Occipital lobe (tissue), 3 donors: Measurements from ENCODE around the gene ISG15. TPM values are rescaled to one million over a fixed set of nuclear protein-coding genes. Genes with fewer than 3 reads are reported as not detected.

Experiments used
- DNase-seq: peaks from one replicate; lab custom pipeline; 2025; lab: John Stamatoyannopoulos, UW
- small RNA-seq: library from RNA; depleted of rRNA; stranded (forward); fragments of <200 nt; gene quantifications from one replicate; pipeline ENCODE3, GENCODE V24; 2014
- total RNA-seq: library from RNA; depleted of rRNA; stranded (reverse); fragments of >200 nt; gene quantifications from one replicate; pipeline ENCODE4 v1.2.3, GENCODE V29; 2014

Gene ISG15
- total RNA-seq, 1 donor from 2014 or later, result 15.0 TPM

DNA sequence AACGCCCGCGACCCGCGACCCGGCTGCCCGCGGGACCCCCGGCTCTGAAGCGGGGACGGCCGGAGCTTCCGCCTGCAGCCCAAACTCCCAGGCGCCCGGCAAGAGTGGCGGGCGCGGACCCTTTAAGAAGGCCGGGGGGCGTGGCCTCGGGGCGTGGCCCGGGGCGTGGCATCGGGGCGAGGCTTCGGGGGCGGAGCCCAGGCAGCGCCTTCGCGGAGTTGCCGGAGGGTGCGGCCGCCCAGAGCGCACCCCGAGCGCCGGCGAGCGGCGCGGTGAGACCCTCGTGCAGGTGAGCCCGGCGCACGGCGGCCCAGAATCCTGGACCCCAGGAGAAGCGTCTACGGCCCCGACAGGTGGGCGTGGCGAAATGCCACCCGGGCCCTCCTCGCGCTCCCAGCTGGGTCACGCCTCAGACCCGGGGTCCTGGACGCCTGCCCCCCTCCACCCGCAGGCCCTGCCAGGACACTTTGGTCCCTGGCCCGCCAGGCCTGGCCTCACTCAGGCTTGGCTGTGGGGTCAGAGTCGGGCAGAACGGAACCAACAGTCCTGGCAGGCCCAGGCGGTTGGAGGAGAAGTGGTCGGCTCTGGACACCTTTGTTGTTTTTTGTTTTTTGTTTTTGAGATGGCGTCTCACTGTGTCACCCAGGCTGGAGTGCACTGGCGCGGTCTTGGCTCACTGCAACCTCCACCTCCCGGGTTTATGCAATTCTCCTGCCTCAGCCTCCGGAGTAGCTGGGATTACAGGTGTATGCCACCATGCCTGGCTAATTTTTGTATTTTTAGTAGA is 46.4 kb downstream of the ISG15 start:
- peak; percentile 52 for DNase-seq

DNA sequence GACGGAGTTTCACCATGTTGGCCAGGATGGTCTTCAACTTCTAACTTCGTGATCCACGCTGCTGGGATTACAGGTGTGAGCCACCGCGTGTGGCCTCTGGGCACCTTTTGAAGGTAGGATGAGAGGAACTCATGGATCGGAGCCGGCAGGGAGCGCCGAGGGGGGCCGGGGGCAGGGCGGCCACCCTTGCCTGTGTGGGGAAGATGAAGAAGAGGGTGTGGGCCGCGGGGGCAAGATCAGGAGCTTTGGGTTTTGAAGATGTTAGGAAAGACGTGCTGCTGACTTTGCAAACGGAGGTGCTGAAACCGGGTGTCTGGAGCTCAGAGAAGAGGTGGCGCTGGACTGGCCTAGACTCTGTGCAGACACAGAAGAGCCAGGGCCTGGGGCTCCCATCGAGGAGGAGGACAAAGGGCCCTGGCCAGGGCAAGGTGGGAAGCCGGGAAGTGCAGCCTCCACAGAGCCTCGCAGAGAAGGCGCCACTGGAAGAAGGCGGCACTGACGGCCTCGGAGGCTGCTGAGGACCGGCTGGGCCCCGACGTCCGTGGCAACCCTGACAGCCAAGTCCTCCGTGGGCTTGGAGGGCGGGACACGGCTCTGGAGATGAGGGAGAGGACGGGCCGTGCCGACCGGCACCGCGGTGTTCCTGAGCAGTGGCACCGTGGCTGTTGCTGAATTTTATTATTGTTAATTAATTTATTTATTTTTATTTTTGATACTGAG is 47.1 kb downstream of the ISG15 start:
- no peak for DNase-seq

DNA sequence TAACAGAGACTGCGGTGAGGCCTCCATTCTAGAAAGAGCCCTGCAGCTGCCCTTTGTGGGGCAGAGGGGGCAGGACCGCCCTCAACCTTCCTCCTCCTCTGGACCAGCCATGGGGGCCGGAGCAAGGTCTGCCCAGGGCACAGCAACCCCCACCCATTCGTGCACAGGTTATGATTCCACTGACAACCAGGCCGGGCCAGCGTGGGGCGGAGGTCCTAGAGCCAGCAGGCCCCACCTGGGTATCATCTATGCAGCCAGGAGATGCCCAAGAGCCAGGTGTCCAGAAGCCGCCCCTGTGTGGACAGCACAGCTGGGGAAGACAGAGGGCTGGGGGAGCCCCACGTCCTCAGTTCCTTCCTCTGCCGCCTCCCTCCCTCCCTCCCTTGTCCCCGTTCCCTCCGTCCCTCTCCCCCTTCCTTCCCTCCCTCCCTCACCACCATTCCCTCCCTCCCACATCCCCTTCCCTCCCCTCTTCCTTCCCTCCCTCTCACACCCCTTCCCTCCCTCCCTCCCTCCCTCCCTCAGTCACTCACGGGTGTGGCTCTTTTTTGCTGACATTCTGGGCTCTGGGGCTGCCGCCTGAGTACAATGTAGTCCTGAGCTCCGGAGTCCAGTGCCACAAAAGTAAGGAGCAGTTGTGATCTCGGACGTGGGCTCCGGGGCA is 48.5 kb downstream of the ISG15 start:
- DNase-seq, result no peak

DNA sequence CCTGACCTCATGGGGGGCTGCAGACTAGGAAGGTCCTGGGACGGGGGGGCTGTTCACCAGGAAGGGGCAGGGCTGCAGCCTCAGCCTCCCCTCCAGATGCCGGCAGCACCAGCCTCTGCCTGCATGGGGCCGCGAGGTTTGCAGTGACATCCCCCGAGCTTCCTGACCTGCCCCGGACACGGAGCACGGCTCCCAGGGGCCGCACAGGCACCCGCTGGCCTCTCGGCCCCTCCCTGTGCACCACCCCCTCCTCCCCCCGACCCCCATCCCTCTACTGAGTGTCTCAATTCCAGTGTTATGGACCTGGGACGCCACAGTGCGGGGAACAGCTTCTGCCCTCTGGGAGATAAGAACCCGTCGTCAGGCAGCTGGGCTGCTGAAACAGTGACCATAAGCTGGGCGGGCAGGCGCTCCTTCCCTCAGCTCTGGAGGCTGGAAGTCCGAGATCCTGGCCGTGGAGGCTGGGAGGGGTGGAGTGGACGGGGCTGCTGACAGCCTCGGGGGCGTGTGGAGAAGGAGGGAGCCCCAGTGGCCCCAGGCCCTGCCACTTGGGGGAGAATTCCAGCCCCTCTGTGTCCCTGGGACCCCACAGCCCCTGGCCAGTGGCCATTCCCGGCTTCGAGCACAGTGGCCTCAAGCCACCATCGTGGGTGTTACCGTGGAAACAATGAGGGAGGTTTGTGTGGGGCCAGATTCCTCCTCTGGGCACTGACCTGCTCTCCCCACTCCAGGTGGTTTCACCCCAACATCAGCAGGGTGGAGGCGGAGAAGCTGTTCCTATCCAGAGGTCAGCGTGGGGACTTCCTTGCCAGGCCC is 49.3 kb downstream of the ISG15 start:
- DNase-seq, result no peak

- no peak for DNase-seq
Observed at GRCh38 chr1:1063261-1063944, 50.1 kb downstream of the ISG15 start.

Small RNA genes lying within 50 kb of the gene (small RNA-seq; reads per million reads assigned to genes)
- not detected for gene AL645608.3

Other genes starting within 250 kb of the ISG15 start
- gene SAMD11, start 89.6 kb upstream of the ISG15 start, total RNA-seq, result 0.16 TPM
- gene NOC2L, start 54.2 kb upstream of the ISG15 start, total RNA-seq, result 52.7 TPM
- gene KLHL17, start 52.9 kb upstream of the ISG15 start, total RNA-seq, result 6.1 TPM
- gene PLEKHN1, start 47.0 kb upstream of the ISG15 start, total RNA-seq, result not detected
- 0.47 TPM for gene PERM1, start 31.4 kb upstream of the ISG15 start, total RNA-seq
- gene HES4, start 13.4 kb upstream of the ISG15 start, total RNA-seq, result 15.1 TPM
- gene AGRN, start 6.6 kb downstream of the ISG15 start, total RNA-seq, result 71.9 TPM
- gene RNF223, start 60.8 kb downstream of the ISG15 start, total RNA-seq, result not detected
- gene C1orf159, start 102.6 kb downstream of the ISG15 start, total RNA-seq, result 5.5 TPM
- gene TTLL10, start 160.4 kb downstream of the ISG15 start, total RNA-seq, result not detected
- not detected for gene TNFRSF18, start 193.1 kb downstream of the ISG15 start, total RNA-seq
- gene TNFRSF4, start 200.7 kb downstream of the ISG15 start, total RNA-seq, result not detected
- gene SDF4, start 218.5 kb downstream of the ISG15 start, total RNA-seq, result 18.4 TPM
- gene B3GALT6, start 218.7 kb downstream of the ISG15 start, total RNA-seq, result 27.1 TPM
- gene C1QTNF12, start 233.2 kb downstream of the ISG15 start, total RNA-seq, result not detected